HG03571 (cell line): ENCODE measurements around the gene CCDC102B.
"Not testable (repeated sequence)": the region's sequence is repeated elsewhere in the genome, so short reads cannot be mapped to it uniquely, and the experiment has no call there.

Experiments used
- ATAC-seq: cut with Tn5 transposase; IDR thresholded peaks from one replicate; pipeline ENCODE4 v1.9.1; 2021; ENCODE audit not compliant: unreplicated experiment

CCDC102B gene

GRCh38 chr18:68965817-68966216, 167.9 kb downstream of the CCDC102B start:
- no peak for ATAC-seq

GRCh38 chr18:68969027-68969426, 171.1 kb downstream of the CCDC102B start:
- no peak for ATAC-seq

- ATAC-seq = no peak
Measured at GRCh38 chr18:68972176-68972575, 174.3 kb downstream of the CCDC102B start.

- ATAC-seq = no peak
Measured at GRCh38 chr18:68979737-68980136, 181.9 kb downstream of the CCDC102B start.

GRCh38 chr18:68983126-68983525, 185.2 kb downstream of the CCDC102B start:
- no peak for ATAC-seq

- ATAC-seq = no peak
Measured at GRCh38 chr18:68984342-68984741, 186.5 kb downstream of the CCDC102B start.

- no peak for ATAC-seq
Measured at GRCh38 chr18:68985172-68985820, 187.4 kb downstream of the CCDC102B start.

GRCh38 chr18:68991286-68991685, 193.4 kb downstream of the CCDC102B start:
- ATAC-seq = no peak

- ATAC-seq = no peak
Measured at GRCh38 chr18:68992719-68993482, 195.0 kb downstream of the CCDC102B start.

- no peak for ATAC-seq
Measured at GRCh38 chr18:68995675-68996074, 197.8 kb downstream of the CCDC102B start.

- no peak for ATAC-seq
Measured at GRCh38 chr18:68997845-68998244, 200.0 kb downstream of the CCDC102B start.

GRCh38 chr18:69000366-69000765, 202.5 kb downstream of the CCDC102B start:
- ATAC-seq = no peak

GRCh38 chr18:69002233-69002632, 204.4 kb downstream of the CCDC102B start:
- no peak for ATAC-seq

GRCh38 chr18:69006212-69006611, 208.3 kb downstream of the CCDC102B start:
- ATAC-seq = not testable (repeated sequence)

GRCh38 chr18:69008538-69008937, 210.7 kb downstream of the CCDC102B start:
- ATAC-seq = no peak

GRCh38 chr18:69021211-69021805, 223.4 kb downstream of the CCDC102B start:
- ATAC-seq = no peak

- no peak for ATAC-seq
Measured at GRCh38 chr18:69022426-69022825, 224.5 kb downstream of the CCDC102B start.

GRCh38 chr18:69031571-69031970, 233.7 kb downstream of the CCDC102B start:
- ATAC-seq = no peak

- ATAC-seq = no peak
Measured at GRCh38 chr18:69032009-69032408, 234.1 kb downstream of the CCDC102B start.

GRCh38 chr18:69035756-69036155, 237.9 kb downstream of the CCDC102B start:
- no peak for ATAC-seq

- ATAC-seq = no peak
Measured at GRCh38 chr18:69044215-69044614, 246.3 kb downstream of the CCDC102B start.

- no peak for ATAC-seq
Measured at GRCh38 chr18:69064063-69064462, 266.2 kb downstream of the CCDC102B start.
